ENCODE measurements around the gene SCUBE1.
"Not testable (repeated sequence)": the region's sequence is repeated elsewhere in the genome, so short reads cannot be mapped to it uniquely, and the experiment has no call there.

Gene SCUBE1

GRCh38 chr22:43299736-43300135, 43.4 kb downstream of the SCUBE1 start:
- no peak for DNase-seq

- no peak for DNase-seq
These were observed 44.9 kb downstream of the SCUBE1 start for GRCh38 chr22:43298062-43298801.

DNA sequence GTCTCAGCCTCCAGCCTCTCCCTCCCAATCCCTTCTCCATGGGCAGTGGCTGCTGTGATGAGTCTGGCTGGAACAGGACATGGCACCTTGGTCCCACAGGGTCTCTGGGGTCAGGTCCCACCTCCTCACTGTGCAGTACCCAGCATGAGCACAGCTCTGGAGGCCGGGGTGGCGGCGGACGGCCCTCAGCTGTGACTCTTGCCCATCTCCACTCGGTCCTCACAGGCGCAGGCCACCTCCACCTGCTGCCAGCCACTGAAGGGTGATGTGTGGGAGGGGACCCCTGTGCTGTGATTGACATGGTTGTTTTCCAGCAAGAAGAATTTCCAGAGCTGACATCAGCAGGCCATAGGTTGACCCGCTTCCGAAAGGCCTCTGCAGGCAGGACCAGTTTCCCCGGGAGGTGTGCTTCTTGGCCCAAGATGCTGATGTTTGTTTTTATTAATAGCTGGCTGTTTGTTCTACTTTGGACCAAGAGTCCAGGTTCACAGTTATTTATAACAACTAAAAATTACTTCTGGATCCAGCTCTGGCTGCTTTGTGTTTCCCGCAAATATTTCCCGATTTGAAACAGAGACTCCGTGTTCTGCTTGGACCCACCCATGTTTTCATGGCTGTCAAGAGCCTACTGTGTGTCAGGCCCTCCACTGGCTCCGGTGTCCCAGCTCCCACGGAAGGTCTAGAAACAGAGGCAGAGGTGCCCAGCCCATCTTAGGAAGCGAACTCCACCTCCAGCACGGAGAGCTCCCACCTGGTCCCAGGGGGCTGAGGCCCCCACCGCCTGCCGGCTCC, 45.7 kb downstream of the SCUBE1 start:
- DNase-seq: no peak

DNA sequence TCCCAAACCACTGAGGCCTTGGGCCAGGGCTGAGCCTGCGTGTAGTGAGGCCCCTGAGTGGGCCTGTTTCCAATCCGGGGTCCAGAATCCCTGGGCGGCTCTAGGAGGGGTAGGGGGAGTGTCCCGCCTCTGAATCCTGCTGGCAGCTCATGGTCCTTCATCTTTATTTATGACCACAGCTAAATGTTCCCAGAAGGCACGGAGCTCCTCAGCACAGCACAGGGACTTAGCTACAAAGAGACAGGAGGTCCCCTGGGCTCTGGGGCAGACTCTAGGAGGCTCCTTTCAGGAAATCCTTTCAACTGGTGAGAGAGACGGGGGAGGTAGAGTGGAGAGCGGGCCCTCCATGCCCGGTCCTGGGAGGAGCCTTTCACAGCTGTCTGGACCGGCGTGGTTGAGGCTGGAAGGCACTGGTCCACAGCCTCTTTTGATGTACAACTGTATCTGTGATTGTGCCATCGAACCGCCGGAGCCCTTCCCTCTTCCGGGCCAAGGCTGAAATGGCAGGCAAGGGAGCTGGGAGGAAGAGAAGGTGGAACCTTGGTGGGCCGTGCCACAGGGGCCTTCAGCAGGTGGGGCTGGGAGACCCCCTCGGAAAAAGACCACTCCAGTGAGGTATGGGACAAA, 46.8 kb downstream of the SCUBE1 start:
- DNase-seq: no peak

- DNase-seq: no peak
These were observed 47.5 kb downstream of the SCUBE1 start for GRCh38 chr22:43295660-43296059.

DNA sequence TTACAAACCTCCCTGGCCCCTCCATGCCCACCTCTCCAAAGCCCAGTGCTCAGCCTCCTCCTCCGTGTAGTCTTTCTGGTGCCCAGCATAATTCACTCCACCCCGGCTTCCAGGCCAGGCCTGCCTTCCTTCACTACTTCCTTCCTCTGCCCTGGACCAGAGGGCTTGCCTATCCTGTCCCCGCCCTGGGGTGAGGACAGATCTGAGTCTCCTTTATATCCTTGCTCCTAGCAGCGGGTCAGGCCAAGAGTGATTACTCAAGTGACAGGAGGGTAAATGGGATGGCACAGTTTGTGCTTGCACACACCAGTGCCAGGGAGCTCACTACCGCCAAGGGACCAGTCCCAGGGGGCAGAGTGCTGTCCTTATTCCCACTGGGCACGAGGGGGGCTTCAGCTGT, 48.0 kb downstream of the SCUBE1 start:
- DNase-seq: no peak

GRCh38 chr22:43293655-43294392, 49.3 kb downstream of the SCUBE1 start:
- no peak for DNase-seq

GRCh38 chr22:43293259-43293654, 49.9 kb downstream of the SCUBE1 start:
- no peak for DNase-seq

- DNase-seq: no peak
These were observed 50.5 kb downstream of the SCUBE1 start for GRCh38 chr22:43292630-43293018.

- no peak for DNase-seq
These were observed 51.8 kb downstream of the SCUBE1 start for GRCh38 chr22:43291381-43291780.

DNA sequence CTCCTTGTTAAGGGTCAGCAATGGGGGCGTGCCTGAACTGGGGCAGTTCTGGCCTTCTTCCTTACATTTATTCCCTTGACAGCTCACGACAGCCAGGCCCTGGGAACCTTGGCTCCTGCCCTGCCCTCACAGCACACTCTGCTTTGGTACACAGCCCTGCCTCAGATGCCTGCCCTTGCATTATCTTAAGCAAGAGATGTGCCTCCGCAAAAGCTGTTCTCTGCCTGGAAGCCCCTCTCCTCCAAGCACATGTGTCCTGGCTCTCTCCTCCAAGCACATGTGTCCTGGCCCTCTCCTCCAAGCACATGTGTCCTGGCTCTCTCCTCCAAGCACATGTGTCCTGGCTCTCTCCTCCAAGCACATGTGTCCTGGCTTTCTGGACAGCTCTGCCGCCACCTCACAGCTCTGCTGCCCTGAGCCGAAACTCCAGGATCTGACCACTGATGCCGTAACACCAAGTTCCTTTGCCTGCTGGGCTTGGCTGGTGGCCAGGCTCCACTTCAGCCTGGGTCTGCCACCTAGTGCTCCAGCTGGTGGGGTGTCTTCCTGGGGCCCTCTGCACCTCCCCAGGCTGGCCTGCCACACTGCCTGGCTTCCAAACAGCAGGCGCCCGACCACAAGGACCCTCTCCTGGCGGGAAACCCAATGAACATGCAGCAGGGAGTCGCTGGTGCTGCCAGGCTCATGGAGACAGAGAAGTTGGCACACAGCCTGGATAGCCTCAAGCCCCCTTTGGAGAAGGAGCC, 53.0 kb downstream of the SCUBE1 start:
- DNase-seq: no peak

DNA sequence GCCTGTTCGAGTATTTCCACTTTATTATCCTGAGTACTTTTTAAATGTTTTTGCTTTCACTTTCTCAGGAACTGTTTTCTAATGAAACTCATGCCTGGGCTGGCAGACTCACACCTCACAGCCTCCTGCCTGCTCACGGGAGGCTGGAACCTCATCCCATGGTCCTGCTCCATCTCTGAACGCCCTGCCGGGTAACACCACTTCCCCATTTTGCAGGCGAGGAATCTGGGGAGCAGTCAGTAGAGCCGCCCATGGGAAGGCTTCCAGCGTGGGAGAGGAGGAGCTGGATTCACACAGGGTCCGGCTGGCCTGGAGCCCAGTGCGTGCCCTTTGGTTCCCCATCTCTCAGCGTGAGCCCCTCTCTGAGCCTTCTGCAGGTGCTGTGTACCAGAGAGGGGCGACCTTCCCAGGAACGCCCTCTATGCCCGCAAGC, 53.6 kb downstream of the SCUBE1 start:
- no peak for DNase-seq

DNA sequence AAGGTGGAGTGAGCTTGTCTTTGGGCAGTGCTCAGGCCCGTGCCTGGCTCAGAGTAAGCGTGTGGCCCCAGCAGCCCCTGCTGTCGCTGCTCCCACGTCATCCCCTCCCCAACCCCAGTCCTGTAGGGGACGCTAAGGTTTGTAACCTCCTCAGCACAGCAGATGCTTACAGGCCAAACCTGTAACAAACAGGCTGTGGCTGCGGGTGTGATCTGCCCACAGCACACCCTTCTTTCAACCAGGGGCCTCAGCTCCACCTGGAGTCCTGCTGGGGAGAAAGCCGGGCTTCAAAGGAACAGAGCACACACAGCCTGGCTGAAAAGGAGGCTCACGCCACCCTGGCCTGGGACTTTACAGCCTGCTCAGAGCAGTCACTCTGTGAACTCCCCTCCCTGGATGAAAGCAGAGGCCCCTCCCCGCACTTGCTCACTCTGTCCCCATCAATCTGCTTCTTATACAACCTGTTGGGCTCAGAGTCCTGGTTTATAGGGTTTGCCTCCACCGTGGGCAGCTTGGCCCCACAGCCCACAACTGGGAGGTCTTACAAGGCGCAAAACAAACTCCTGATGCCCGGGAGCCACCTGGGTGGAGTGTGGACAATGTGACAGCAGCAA, 54.3 kb downstream of the SCUBE1 start:
- no peak for DNase-seq

GRCh38 chr22:43288378-43288777, 54.8 kb downstream of the SCUBE1 start:
- no peak for DNase-seq

DNA sequence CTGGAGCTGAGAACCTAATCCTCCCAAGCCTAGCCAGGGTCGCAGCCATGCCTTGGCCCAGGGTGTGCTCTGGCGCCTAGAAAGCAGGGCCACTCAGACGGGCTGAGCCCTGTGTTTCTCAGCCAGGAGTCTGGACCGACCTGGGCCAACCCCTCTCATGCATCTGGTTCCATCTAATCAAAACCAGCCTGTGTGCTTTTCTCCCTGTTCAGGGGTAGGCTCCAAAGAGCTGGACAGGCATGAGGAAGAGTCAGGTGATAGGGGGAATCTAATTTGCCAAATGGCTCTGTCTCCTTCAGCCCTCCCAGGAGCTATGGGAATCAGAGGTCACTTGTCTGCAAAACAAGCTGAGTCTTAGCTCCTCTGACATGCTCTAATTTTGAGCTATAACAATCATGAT, 55.7 kb downstream of the SCUBE1 start:
- no peak for DNase-seq

DNA sequence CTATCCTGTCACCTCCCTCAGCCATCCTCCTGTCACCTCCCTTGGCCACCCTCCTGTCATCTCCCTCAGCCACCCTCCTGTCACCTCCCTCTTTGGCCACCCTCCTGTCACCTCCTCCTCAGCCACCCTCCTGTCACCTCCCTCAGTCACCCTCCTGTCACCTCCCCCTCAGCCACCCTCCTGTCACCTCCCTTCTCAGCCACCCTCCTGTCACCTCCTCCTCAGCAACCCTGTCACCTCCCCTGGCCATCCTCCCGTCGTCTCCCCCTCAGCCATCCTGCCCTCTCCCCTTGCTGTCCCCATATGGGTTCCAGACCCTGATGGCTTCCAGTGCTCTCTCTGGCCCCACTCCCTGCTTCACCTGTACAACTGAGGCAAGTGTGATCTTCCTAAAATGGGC, 61.8 kb downstream of the SCUBE1 start:
- no peak for DNase-seq

DNA sequence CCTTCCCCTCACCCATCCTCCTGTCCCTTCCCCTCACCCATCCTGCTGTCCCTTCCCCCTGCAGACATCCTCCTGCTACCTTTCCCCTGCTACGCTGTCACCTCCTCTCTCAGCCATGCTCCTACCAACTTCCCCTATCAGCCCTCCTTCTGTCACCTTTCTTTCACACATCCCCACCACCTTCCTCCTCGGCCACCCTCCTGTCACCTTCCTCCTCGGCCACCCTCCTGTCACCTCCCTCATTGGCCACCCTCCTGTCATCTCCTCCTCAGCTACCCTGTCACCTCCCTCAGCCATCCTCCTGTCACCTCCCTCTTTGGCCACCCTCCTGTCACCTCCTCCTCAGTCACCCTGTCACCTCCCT, 62.7 kb downstream of the SCUBE1 start:
- not testable (repeated sequence) for DNase-seq

- no peak for DNase-seq
These were observed 63.2 kb downstream of the SCUBE1 start for GRCh38 chr22:43279867-43280522.

GRCh38 chr22:43277987-43278601, 65.1 kb downstream of the SCUBE1 start:
- DNase-seq: no peak

- no peak for DNase-seq
These were observed 66.1 kb downstream of the SCUBE1 start for GRCh38 chr22:43277091-43277490.

DNA sequence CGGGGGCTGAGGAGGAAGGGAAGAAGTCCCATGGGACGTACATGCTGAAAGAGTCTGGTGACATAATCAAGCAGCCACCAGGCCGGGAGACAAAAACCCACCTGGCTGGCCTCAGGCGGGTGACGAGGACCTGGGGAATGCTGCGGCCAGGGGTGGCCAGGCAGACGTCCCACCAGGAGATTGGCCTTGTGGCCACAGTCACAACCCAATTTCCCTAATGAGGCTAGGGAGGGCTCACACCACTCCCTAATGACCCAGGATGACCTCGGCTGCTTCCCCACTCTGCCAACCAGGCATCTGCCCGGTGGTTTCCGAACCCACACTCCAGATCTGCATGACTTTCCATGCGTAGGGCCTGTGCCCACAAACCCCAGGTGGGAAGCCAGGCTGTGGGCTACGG, 66.9 kb downstream of the SCUBE1 start:
- no peak for DNase-seq

Data from NCI-H187 (cell line).